Stimulated activated CD4-positive, alpha-beta T cell treated with anti-CD3 and anti-CD28 coated beads, Interleukin-15, amount 100 ng/mL, for 48 hours (primary cell): ENCODE measurements around the gene NR2C2AP.
"Not testable (repeated sequence)": the region's sequence is repeated elsewhere in the genome, so short reads cannot be mapped to it uniquely, and the experiment has no call there.

Experiments
- DNase-seq, 2 donors: peaks; one replicate each; pipeline ENCODE4 v3.0.0-alpha.2; 2020; ENCODE audit warnings: low read depth in 2 of 2

The NR2C2AP gene

DNA sequence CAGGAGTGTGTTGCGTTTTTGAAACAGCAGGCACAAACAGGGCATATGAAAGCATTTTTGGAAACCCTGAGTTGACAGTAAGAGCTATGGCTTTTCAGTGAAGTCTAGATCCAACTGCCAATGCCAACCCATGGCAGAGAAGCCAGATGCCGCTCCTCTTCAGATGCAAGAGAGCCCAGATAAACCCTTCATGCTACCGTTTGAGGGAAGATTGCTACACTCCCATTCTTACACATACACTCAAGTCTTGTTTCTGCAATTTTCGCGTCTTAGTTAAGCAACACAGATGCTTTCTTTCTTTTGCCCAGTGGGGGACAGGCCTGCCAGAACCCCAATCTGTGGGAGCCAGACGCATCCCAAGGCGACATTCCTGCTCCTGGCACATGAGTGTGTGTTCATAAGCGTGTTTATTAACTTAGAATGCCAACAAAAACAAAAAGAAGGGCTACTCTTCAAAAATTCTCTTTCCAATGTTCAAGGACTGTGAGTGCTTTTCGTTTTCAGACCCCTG lies 21.7 kb downstream of the NR2C2AP start:
- DNase-seq: no peak

DNA sequence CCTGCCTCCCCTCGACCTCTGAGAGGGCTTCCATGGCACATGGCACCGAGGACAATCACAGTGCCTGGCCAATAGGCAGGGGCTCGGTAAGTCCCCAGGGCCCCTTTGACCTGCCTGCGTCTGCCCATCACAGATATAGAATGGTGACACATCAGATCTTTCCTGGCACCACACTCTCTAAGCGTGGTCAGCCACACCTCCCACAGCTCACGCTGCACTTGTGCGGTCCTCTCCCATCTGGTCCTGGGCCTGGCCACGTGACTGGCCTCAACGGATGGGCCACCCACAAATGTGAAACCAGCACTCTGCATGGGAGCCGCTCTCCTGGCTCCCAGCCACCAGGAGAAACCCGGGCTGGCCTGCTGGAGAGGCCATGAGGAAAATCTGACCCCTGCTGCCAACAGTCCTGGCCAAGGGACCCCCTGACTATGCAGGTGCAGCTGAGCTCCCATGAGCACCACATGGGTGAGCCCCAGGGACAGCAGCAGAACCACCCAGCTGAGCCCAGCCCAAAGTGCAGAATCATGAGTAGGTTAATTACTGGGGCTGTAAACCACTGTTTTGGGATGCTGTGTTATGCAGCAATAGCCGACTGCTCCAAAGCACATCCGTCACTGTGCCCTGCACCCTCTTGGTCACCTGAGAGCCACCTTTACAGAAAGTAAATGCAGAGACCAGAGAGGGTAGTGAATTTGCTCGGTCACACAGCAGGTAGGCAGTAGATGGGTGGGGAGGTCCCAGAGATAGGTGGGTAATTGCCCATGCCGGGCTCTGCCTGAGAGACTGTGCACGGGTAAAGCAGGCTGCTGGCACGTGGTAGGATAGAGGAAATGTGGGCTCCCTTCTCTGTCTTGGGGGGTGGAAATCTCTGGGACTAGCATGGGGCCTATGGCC lies 23.4 kb downstream of the NR2C2AP start:
- no peak for DNase-seq

DNA sequence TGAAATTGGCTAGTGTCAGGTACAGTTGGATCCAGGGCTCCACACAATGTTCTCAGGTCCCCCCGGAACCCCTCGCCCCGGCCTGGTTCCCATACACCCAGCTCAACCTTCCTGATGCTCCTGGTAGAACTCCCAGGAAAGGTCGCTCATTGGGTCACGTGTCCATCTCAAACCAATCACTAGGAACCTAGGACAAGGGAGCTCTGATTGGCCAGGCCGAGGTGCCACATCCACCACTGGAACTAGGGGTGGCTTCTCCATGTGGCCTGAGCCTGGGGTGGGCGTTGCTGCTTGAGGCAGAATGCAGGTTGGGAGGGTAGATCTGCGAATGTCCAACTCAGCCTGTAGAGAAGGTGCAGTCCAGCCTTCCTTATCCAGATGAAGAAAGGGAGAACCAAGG lies 26.3 kb downstream of the NR2C2AP start:
- no peak for DNase-seq

DNA sequence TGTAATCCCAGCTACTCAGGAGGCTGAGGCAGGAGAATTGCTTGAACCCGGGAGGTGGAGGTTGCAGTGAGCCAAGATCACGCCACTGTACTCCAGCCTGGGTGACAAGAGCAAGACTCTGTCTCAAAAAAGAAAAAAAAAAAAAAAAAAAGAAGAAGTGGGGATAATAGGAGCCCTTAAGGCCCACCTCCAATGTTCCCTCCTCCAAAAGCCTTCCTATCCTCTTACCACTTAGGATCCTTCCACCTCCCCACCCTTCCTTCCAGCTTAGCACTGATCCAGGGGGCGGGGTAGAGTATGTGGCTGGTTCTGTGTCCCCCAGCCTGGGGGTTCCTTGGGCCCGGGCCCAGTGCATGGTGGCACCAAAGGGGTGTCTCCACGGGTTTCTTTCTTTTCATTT lies 30.0 kb downstream of the NR2C2AP start:
- DNase-seq: not testable (repeated sequence)

DNA sequence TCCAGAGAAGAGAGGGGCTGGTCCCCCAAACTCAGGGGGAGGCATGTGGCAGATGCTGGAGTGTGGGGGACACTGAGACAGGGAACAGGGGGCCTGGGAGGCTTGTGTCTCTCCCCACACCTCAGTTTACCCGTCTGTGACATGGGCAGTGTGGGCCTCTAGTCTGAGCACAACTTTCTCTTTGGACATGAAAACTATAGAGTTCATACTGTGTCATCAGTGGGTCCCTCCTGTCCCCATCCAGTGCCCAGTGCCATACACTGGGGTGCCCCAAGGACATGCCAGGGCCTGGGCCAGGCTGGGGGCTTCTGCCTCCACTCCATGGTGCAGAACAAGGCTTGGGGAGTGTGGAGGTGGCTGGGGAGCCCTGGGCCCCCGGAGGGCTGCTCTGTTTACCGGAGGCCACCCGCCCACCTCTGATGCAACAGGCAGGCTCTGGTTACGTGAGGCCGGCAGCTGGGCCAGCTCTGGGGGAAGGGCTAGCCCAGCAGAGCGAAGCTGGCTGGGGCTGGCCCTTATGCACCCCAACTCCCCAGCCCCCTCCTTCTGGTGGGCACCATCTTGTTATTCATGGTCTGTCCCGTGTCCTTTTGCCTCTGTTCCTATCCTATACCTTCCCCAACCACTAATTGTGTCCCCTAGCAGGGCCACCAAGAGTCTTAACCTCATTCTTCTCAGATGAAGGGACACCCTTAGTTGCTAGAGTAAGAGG lies 31.2 kb downstream of the NR2C2AP start:
- no peak for DNase-seq

DNA sequence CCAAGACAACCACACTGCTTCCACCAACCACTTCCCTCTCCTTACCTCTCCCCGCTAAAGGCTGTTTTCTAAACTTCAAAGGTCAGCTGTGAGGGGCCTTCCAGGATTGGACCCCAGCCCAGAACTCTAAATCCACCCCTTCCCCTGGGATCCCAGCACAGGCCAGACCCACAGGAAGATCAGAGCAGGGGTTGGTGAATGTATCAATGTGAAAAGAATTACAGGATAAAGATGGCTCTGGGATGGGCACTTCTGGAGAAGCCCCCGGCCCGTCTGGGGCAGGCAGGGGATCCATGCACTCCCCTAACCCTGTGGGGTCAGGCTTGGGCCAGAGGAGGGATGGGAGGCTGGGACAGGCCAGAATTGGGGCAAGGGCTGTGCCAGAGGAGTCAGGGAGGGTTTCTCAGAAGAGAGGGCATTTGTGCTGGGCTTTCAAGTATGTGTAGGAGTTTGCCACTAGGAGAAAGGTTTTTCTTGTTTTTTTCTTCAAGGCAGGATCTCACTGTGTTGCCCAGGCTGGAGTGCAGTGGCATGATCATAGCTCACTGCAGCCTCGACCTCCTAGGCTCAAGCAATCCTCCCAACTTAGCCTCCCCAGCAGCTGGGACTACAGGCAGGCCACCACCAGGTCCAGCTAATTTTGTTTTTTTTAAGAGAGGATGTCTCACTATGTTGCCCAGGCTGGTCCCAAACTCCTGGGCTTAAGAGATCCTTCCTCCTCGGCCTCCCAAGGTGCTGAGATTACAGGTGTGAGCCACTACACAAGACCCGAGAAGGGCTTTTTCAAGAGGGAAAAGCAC lies 32.1 kb downstream of the NR2C2AP start:
- DNase-seq: no peak

DNA sequence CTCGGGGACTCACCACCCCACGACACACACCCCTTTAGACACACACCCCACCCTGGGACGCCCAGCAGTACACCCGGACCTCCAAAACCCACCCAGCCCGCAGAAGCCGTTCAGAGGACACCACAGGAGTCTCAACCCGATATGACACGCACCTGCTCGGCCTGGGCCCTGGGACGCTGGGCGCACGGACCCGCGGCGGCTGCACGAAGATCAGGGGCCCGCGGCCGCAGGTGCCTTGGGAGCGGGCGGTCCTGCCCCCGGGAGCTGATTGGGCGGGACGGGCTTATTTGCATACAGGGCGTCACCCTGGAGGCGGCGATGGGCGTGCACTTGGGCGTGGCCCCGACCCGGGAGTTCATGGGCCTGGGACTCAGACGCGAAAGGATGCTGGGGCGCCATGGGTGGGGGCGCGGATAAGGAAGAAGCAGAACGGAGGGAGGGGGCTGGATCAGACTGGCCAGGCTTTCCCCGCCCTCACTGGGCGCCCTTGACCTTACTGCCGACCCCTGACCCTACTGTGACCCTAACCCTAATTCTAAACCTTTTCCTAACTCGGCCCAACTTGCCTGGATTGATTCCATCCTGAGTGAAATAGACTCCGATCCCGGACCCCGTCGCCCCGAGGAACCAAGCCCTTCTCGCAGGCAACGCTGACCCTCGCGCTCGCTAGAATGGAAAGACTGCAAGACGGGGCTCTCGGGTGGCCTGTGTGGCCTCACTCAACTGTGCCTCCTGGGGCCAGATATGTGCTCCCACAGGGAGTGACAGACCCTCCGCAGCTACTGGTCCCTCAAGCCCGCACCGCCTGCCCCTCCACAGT lies 33.0 kb downstream of the NR2C2AP start, which contains the start of gene MEF2B:
Gene MEF2B, minus strand, starts transcription at position 211 of the 820 bp plus-strand sequence. CDS start 19,528 bp downstream, outside the sequence.
- DNase-seq: peak; percentile 69 to 74

DNA sequence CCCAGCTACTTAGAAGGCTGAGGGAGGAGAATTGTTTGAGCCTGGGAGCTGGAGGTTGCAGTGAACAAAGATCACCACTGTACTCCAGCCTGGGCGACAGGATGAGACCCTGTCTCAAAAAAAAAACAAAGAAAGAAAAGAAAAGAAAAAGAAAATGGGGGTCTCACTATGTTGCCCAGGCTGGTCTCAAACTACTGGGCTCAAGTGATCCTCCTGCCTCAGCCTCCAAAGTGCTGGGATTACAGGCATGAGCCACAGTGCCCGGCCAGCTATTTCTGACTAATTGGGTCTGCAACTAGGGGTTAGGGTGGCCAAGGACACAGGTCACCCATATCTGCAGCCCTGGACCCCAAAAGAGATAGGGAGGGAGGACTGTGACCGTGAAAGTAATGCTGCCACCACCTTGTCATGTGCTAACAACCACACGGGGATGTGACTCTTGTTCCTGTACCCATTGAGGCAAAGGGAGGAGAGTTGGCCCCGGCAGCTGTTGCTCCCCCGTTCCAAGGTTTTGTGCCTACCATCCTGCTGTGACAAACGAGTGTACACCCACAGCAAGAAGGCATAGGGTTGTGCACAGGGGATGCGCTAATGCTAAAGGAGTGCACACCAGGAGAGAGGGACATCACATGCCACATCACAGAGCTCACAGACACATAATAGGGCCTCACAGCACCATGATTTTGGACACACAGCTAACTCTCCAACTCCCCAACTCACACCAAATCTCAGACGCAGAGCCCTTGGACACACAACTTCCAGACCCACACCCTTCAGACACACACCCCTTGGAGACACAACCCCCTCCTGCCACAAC lies 33.8 kb downstream of the NR2C2AP start:
- DNase-seq: no peak

DNA sequence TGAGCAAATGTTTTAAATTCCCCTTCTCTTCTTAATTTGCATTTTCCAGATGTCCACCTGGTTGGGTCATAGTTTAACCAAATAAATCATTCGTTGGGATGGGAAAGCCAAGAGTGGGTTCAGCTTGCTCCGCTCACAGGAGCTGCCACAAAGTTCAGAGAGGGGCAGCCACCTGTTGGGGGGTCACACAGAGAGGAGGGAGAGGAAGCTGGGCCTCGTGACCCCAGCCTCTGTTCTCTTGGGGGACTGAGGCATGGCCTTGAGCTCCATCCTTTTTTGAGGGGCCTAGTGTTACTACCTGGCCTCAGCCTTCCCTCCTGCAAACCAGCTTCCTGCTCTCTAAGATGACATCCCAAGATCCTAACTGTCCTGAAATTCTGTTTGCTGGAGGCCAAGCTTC lies 35.6 kb downstream of the NR2C2AP start:
- no peak for DNase-seq

DNA sequence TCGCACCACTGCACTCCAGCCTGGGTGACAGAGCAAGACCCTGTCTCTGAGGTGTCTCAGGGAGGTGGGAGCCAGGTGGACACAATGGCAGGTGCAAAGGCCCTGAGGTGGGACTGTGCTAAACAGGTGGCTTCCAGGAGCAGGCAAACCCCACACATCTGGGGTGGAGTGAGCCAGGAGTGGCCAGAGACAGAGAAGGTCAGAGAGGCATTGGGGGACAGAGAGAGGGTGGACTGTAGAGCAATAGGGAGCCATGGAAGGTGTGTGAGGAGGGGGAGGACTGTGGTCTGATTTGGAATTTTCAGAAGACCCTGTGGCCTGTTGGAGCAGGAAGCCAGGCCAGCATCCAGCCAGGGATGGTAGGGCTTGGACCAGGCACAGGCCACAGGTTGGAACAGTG lies 37.8 kb downstream of the NR2C2AP start:
- DNase-seq: no peak

DNA sequence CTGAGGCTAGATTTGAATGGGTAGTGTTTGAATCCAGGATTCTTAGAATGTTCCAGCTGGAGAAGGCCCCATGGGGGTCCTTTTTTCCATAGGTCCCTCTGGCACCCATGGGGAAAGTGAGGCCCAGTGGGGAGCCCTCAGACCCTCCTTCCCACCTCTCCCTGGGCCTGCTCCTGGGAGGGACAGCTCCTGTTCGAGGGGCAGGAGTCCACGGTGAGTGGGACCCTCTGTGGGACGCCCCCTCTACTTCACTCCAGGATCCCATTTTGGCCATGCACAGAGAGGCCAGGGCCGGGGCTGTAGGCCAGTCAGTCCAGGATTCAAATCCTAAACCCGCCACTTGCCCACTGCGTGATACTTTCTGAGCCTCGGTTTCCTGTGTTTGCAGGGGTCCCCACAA lies 40.7 kb downstream of the NR2C2AP start:
- DNase-seq: no peak

DNA sequence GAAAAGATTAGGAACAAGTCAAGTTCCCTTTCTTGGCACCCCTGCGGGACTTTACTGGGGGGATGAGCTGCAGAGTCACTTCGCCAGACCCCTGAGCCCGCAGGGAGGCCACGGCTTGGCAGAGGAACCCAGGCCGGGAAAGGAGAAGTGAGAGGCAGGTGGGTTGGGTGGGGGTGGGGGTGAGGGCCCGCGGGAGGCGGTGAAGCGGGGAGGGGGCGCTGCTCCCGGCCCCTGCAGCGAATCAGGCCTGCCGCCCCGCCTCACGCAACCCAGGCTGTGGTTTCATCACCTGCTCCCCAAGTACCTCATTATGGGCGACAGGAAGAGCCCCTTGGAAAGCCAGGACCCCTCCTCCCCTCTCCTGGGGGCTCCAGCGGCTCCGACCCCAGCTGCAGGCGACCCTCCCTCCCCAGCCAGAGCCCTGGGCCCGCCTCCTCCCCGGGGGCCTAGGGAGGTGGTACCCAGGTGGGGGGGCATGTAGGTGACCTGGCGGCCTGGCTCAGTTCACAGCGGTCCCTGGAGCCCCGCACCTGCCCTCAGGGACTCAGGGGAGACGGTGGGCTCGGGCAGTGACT lies 42.7 kb downstream of the NR2C2AP start:
- no peak for DNase-seq

DNA sequence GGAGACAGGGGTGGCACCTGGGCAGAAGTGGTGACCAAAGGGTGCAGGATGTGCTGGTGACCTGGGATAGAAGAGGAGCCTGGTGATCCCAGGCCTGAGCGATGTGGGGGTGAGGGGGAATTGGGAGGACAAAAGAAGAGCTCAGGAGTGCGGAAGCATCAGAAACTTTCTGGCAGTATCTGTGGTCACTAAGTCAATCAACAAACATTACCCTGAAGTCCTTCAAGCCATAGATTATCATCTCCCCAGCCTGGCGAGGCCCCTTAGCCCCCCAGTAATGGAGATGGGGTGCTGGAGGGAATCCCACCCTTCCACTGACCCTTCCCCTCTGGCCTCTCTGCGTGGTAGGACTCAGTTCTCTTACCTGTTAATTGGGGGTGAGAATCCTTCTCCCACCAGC lies 43.7 kb downstream of the NR2C2AP start:
- DNase-seq: no peak

DNA sequence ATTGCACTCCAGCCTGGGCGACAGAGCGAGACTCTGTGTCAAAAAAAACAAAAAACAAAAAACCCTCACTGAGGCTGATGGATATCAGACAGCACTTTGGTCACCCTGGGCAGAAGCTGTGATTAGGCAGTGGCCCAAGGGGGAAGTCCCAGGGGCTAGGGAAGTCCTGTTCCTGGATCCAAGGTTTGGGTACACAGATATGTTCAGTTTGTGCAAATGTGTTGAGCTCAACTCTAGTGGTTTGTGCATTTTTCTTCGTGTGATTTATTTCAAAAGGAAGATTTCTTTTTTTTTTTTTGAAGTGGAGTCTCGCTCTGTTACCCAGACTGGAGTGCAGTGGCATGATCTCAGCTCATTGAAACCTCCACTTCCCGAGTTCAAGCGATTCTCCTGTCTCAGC lies 45.4 kb downstream of the NR2C2AP start:
- no peak for DNase-seq

DNA sequence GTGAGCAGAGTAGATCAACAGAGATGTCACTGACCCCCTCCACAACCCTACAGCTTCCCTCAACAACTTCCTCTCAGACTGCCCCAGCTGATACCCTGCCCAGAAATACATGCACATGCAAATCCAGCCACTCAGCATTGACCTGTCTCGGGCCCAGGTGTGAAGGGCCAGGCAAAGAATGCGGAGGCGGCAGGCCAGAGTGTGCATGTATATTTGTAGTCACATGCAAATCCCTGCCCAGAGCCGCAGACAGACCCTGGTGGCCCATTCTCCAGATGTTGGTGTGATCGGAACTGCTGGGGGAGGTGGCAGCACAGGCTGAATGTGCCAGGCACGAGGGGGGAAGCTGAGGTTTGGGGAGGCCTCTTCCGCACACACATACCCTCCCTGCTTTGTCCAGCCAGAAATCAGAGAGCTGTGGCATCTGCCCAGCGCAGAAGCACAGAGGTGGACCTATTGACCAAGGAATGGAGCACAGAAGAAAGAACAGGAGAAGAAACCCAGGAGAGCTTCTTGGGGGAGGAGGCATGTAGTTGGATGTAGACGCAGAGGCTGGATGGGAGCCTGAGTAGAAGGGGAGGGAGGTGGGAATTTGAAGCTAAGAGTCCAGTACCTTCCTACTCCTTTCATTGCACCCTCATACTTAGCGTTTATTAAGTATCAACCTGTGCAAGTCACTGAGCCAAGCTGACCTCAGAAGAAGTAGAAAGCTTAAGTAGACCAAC lies 47.6 kb downstream of the NR2C2AP start:
- DNase-seq: no peak

DNA sequence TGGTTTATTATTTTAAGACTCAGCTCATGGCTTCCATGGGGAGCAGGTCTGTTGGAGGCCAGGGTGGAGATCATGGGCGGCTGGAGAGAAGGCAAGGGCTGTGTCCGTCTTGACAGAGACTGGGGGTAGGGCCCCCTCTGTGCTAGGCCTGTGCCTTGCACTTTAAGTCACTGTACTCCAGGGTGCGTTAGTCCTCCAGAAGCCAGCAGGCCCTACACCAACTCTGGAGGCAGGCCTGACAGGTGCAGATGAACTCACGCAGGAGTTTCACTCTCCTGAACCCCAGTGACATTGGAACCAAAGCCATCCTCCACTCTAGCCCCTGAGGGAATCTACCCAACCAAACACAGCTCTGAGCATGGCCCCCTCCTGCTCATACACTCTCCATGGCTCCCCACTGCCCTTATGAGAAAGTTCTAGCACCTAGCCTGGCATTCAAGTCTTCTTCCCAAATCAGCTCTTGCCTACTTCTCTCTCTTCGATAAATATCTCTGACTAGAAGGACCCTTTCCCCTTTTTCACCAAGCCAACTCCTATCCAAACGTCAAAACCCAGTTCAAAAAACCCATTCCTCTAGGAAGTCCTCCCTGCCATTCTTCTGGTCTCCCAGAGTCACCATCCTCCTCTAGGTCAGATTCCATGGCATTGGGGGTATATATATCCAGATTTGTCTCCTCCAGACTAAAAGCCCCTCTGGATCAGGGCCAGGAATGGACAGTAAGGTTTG lies 48.3 kb downstream of the NR2C2AP start:
- no peak for DNase-seq

DNA sequence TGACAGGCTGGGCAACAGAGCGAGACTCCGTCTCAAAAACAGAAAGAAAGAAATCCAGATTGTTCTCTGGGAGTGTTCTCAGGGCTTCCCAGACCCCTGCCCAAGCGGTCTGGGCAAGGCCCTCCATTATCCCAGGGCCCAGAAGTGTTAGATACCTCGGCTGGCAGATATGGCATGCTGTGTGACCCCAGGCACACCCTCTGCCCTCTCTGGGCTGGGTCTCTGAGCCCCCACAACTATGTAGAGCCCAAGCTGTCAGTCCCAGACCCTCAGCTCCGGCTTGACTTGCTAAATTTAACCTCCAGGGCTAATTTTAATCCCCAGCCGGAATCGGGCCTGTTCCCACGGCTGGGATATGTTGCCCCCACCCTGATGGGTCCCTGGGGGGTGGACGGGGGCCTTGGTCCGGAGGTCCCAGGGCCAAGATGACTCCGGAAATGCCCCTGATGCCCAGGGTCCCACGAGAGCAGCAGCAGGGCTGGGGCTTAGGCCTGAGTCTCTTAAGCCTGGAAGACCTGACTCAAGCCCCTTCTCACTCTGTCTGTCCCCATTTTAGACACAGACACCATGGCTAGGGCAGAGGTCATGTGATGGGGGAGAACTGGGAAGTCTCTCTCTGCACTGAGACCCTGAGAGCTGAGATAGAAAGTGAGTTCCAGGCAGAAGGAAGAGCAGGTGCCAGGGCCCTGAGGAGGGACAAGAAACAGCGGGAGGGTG lies 50.4 kb downstream of the NR2C2AP start:
- no peak for DNase-seq

DNA sequence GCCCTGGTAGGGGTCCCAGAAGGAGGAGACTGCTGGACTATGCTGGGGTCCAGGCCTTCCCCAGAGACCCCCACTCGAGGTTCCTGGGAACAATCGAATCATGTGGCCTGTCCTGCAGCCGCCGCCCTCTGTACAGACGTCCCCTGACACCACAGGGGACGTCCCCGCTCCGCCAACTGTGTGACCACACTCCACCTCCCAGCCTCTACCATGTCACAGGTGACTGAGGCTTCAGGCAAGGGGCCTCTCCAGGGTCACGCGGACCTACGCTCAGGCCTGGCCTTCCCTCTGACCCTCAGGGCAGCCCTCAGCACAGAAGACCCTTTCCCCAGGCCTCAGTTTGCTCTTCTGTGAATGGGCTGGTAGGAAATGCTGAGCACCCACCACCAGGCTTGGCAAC lies 51.8 kb downstream of the NR2C2AP start:
- no peak for DNase-seq
